Ishikawa (cell line): ENCODE results near the gene DPYSL4.

Experiments used
- CEBPB ChIP-seq: IDR thresholded peaks from 2 replicates; pipeline ENCODE4 v1.6.1; 2012
- CREB1 ChIP-seq: IDR thresholded peaks from 2 replicates; pipeline ENCODE4 v1.6.1; 2012; ENCODE audit warnings: low read depth
- EP300 ChIP-seq: IDR thresholded peaks from 2 replicates; pipeline ENCODE4 v1.6.1; 2012; ENCODE audit warnings: borderline replicate concordance
- NFIC ChIP-seq: IDR thresholded peaks from 2 replicates; pipeline ENCODE4 v1.6.1; 2012
- REST ChIP-seq: IDR thresholded peaks from 2 replicates; pipeline ENCODE4 v1.6.1; 2012; ENCODE audit warnings: low read depth, mild to moderate bottlenecking
- TAF1 ChIP-seq: IDR thresholded peaks from 2 replicates; pipeline ENCODE4 v1.6.1; 2012; ENCODE audit warnings: low read depth, mild to moderate bottlenecking
- TCF12 ChIP-seq: IDR thresholded peaks from 2 replicates; pipeline ENCODE4 v1.6.1; 2012; ENCODE audit warnings: low read depth
- YY1 ChIP-seq: IDR thresholded peaks from 2 replicates; pipeline ENCODE4 v1.6.1; 2012; ENCODE audit warnings: low read depth

GRCh38 chr10:132140167-132140925, 46.4 kb upstream of the DPYSL4 start:
- TF ChIP-seq CREB1: no peak
- no peak for TF ChIP-seq NFIC
- TF ChIP-seq CEBPB: no peak
- no peak for TF ChIP-seq YY1
- no peak for TF ChIP-seq REST
- no peak for TF ChIP-seq EP300
- no peak for TF ChIP-seq TAF1
- no peak for TF ChIP-seq TCF12
